Activated CD4-positive, alpha-beta T cell treated with anti-CD3 and anti-CD28 coated beads, Interleukin-2, amount 50 U/mL, for 4 hours (primary cell): ENCODE measurements around the gene AHCY.
"Not testable (repeated sequence)": the region's sequence is repeated elsewhere in the genome, so short reads cannot be mapped to it uniquely, and the experiment has no call there.

Experiments used
- DNase-seq, 2 experiments: peaks; one replicate each; pipeline ENCODE4 v3.0.0-alpha.2; 2020

Gene AHCY

DNA sequence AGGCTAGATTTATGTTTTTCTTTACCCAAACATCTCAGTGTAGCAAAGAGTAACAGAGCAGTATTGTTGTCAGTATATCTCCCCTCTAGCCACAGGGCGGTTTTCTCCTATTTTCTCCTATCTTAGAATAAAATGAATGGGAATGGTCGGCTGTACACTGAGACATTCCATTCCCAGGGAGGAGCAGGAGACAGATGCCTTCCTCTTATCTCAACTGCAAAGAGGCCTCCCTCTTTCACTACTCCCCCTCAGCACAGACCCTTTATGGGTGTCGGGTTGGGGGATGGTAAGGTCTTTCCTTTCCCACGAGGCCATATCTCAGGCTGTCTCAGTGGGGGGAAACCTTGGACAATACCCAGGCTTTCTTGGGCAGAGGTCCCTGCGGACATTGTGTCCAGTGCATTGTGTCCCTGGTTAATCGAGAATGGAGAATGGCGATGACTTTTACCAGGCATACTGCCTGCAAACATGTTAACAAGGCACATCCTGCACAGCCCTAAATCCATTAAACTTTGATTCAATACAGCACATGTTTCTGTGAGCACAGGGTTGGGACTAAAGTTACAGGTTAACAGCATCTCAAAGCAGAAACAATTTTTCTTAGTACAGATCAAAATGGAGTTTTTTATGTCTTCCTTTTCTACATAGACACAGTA, 50.6 kb downstream of the AHCY start:
- DNase-seq = not testable (repeated sequence)

DNA sequence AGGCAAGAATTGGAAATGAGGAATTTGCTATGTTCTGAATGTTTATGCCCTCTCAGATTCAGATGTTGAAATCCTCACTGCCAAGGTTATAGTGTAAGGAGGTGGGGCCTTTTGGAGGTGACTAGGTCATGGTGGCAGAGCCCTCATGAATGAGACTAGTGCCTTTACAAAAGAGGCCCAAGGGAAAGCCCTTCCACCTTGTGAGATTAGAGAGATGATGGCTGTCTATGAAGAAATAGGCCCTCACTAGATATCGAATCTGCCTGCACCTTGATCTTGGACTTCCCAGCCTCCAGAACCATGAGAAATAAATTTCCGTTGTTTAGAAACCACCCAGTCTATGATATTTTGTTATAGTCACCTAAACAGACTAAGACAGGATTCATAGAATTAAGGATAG, 51.5 kb downstream of the AHCY start:
- DNase-seq = no peak

DNA sequence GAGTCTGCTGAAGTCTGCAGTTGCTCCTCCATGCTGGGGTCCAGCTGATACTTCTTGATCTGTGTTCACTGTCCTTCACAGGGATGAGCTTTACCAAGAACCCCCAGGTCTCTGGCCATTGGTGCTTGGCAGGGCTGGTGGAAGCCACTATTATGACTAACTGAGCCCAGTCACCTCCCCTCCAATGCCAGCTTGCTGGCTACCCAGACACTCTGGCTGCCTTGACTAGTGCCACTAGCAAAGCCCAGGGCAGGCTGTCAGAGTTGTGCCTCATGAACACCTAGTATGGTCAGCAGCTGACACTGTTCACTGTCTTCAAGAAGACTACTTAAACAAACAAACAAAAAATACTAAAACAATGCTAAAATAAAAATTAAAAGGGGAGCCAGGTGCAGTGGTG, 53.1 kb downstream of the AHCY start:
- no peak for DNase-seq

DNA sequence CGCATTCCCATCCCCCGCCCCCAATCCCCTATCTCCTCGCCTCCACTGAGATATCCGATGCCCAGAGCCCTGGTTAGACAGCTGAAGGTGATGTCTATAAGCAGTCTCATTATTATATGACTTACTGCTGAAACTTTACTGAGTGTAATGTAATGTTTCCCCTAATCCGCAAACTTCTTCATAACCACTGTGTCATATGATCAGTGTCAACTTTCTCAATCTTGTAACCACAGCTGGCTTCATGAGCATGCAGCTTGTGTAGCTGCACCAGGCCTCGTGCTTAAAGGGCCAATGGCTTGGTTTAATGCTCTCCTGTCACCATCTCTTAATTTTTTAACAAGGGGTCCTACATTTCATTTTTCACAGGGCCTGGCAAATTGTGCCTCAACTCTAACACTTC, 53.9 kb downstream of the AHCY start:
- no peak for DNase-seq

DNA sequence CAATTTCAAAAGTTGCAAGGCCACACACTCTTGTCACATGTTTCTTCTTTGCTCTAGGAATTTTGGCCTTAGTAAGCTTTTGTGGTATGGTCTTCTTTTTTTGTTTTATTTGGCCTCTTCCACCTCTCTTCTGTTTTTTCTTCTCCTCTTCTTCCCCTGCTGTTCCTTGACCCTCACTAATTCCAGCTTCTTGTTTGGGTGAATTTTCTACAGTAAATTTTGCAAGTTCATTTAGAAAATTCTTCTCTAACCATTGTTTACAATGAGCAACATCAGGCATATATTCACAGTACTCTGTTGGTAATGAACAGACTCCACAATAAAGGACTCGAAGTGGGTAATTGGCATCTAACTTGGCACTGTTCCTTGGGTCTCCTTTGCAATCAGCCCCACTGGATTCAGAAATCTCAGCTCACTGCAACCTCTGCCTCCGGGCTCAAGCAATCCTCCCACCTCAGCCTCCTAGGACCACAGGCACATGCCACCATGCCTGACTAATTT, 57.0 kb downstream of the AHCY start:
- no peak for DNase-seq

DNA sequence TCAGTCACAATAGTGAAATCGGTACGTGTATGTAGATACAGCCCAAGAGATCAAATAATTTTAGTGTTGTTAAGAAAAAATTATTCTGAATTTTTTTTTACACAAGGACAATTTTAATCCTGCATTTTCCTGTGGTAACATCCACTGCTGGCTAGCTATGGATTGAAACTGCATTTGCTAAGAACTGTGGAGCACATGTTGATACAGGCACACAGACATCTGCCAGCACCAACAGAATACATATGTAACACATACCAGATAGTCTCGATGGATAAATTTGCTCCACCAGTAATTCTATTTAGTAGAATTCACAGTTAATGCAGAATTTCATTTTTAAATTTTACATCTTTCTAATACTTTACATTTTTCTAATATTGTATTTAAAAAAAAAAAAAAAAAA, 59.8 kb downstream of the AHCY start:
- no peak for DNase-seq

DNA sequence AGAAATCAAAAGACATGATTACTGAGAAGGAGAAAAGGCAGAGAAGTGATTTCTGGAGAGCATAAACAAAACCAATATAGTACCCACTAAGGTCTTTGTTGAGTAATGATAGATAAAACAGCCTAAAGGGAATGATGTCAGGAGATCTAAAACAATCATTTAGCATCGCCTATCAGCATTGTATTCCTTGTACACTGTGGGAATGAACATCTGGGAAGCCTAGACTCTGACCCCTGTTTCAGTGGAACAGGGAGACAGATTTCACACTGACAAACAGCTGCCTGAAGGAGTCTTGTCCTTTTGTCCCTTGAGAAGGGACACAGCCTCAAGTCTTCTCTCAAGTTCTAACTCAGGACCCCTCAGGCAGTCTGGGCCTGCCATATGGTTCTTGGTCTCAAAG, 60.3 kb downstream of the AHCY start:
- no peak for DNase-seq

DNA sequence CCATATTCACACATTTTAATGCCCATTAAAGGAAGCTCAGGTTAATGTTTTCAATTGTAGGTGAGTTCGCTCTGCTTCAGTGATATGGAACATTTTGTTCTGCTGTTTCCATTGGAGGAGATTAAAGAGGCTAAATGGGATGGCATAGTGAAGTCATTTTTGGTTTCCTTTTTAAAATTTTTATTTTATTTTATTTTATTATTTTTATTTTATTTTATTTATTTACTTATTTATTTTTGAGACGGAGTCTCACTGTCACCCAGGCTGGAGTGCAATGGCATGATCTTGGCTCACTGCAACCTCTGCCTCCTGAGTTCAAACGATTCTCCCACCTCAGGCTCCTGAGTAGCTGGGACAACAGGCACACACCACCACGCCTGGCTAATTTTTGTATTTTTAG, 61.1 kb downstream of the AHCY start:
- DNase-seq = not testable (repeated sequence)

DNA sequence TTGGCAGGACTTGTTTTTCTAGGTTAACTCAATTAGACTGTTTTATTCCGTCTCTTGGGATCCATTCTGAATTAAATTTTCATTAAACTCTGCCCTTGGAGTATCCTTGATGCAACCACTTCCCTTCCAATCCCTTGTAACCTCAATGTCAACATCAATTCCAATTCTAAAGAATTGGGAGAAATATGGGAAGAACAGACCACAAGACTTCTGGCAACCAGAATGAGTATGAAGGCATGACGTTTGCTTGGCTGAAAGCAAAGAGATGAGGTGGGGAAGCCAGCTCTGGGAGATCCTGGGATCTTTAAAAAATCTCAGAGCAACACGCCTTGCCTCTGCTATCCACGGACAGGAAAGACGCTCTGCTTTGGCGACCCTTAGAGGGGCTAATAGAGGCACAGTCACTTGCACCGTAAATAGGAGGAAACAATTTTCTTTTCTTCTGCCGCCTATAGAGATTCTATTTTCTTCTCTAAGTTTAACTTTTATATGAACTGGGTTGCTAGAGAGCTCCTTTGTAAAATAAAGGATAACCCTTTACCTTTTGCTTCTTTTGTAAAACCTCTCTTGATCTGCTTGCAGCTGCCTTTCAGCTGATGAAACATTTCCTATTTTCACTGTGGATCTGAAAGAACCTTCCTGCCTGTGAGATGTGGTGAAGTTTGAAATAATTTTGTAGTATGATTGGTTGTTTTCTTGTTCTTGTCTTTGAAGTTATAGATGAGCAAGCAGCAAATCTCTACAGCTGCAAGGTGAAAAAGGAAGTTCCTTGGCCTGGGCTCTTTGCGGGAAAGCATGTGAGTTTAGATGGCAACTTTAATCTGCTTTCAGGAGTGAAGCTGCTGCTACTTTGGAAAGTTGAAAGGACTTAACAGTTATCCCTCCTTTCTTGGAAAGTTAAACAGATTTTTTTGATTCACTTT, 62.2 kb downstream of the AHCY start, which contains the start of gene ASIP:
Gene ASIP (plus strand): TSS at position 731 of the 923 bp plus-strand sequence. CDS start 18,952 bp downstream, outside the sequence.
- DNase-seq = peak in 1 of 2 experiments; percentile 1

DNA sequence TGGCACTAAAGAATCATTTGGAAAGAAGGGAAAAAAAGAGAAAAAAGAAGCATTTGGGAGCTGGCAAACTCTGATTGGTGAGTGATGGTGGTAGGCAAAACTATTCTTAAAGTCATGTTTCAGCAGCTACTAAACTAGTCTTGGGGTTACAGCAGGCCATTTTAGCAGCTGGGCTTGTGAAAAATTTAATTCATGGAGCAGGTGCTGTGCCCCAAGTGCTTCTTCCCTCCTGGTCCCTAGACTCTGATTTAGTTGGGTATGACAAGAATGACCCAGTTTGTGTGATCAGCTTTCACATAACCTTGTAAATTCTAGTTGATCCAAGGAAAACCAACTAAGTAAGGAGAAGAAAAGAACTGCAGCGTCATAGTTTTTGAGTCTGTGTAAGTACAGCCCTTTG, 63.0 kb downstream of the AHCY start:
- DNase-seq = no peak

DNA sequence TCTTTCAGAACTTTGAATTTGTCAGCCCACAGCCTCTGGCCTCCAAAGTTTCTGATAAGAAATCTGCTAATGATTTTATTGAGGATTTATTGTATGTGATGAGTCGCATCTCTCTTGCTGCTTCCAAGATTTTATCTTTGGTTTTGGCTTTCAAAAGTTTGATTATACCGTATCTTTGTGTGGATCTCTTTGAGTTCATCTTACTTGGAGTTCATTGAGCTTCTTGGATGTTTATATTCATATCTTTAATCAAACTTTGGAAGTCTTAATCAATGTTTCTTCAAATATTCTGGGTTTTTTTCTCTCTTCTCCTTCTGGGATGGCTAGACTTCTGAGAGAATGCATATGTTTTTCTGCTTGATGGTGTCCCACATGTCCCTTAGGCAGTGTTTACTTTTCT, 65.2 kb downstream of the AHCY start:
- DNase-seq = no peak

DNA sequence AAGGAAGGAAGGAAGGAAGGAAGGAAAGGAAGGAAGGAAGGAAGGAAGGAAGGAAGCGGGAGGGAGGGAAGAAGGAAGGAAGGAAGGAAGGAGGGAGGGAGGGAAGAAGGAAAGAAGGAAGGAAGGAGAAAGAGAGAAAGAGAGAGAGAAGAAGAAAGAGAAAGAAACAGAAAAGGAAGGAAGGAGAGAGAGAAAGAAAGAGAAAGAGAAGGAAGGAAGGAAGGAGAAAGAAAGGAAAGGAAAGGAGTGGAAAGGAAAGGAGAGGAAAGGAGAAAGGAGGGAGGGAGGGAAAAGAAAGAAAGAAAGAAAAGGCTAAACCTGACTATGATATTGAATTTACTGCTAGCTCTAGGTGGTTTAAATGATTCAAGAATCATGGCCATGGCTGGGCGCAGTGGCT, 67.3 kb downstream of the AHCY start:
- no peak for DNase-seq

DNA sequence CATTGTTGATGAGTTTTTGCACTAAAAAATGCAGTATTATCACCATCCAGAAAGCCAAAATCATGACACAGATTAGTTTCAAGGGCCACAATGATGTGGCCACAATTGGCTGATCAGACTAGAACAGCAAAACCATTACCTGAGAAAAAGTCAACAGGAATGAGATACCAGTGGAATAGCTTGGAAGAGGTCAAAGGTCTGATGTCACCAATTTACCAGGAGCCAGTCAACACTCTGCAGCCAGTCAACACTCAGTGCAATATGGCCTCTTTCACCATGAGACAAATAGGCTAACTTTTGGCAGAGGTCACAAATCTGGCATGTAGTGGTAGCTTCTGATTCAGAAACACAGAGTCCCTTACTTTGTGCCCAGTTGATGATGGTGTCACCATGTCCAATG, 69.5 kb downstream of the AHCY start:
- no peak for DNase-seq

DNA sequence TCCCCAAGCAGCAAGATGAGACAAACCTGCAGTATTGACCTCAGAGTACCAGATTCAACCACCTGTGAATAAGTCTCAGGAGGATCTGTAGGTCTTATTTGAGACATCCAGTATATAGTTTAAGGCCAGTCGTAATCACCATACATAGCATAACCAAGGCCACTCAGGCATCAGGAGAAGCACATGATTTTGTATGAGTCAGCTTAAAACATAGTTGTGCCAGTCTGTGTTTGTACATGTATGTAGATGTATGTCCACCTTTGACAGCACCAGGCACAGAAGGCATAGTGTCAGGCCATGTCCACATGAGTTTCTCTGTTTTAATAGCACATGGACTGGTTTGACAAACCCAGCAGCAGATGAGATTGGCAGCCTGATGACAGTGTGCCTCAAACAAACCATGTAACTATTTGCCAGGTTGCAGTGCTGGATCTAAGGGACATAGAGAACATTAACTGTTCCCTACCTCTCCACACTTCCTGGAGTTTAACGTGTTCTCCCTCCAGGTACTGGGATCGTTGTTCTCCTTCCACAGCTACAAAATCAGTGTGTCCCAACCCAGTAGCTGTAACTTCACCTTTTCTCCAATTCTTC, 70.6 kb downstream of the AHCY start:
- DNase-seq = no peak

DNA sequence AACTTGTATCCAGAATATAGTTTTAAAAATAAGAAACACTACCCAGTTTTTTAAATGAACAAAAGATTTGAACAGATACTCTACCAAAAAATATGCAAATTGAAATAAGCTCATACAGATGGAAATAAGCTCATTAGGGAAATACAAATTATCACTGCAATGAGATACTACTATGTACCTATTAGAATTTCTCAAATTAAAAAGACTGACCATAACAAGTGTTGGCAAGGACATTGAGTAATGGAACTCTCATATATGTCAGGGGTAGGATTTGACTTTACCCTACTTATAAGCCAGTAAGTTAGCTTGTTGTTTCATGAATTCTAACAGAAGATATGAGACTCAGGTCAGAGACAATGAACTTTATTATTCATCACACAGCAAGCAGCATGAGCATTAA, 71.5 kb downstream of the AHCY start:
- DNase-seq = no peak
